Measurements from ENCODE around the gene C1QTNF6.

The C1QTNF6 gene

GRCh38 chr22:37153901-37154300 is 34.1 kb downstream of the C1QTNF6 start:
- in situ Hi-C loops (cut with MboI; ENCODE audit: low pct_unique_long_range_greater_than_20kb, low sequenced_read_pairs), result no loop called here

DNA sequence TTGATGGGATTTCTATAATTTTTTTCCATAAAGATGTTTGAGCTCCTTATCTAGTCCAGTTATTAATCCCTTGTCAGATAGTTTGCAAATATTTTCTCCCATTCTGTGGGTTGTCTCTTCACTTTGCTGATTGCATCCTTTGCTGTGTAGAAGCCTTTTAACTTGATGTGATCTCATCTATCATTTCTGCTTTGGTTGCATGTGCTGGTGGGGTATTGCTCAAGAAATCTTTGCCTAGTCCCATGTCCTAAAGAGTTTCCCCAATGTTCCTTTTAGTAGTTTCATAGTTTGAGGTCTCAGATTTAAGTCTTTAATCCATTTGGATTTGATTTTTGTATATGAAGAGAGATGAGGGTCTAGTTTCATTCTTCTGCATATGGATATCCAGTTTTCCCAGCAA is 36.6 kb downstream of the C1QTNF6 start:
- no peak for DNase-seq
- in situ Hi-C loops (cut with MboI; ENCODE audit: low pct_unique_long_range_greater_than_20kb, low sequenced_read_pairs), result no loop called here

More at GRCh38 chr22:37153901-37154300, 34.1 kb downstream of the C1QTNF6 start:
- DNase-seq, result no peak

DNA sequence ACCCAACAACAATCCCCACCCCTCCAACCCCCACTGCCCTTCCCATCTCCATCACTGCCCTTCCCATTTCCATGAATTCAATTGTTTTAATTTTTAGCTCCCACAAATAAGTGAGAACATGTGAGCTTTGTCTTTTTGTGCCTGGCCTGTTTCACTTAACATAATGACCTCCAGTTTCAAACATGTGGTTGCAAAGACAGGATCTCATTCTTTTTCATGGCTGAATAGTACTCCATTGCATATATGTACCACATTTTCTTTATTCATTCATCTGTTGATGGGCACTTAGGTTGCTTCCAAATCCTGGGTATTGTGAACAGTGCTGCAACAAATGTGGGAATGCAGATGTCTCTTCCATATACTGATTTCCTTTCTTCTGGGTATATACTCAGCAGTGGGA is 37.3 kb downstream of the C1QTNF6 start:
- in situ Hi-C loops (cut with MboI; ENCODE audit: low pct_unique_long_range_greater_than_20kb, low sequenced_read_pairs), result no loop called here
- no peak for DNase-seq

- in situ Hi-C loops (cut with MboI; ENCODE audit: low pct_unique_long_range_greater_than_20kb, low sequenced_read_pairs), result no loop called here
- no peak for DNase-seq
Observed at GRCh38 chr22:37148742-37149665, 39.0 kb downstream of the C1QTNF6 start.

DNA sequence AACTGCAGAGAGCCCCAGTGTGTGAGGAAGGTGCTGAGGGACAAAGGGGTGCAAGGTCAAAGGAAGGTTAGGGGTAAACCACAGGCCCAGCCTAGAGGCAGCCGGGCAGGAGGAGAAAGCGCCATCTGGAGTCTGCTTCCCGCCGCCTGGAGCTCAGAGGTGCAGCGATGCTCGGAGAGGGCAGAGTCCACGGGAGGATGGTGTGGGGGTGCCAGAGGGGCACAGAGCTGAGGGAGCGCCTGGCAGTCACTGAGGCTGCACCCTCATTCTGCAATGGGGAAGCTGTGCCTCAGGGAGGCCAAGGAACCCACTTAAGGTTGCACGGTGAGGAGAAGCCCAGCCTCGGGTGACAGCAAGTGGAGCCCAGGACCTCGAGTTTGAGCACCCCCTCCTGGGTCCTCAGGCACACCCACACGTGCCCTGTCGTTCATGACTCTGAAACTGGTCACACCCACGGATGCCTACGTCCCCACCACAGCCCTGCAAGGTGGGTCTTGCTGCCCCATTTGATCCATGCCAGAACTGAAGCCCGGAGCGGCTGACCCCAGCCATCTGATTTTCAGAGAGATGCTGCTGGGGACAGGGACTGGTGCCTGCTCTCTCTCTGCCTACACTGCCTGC is 39.9 kb downstream of the C1QTNF6 start:
- in situ Hi-C loops (cut with MboI; ENCODE audit: low pct_unique_long_range_greater_than_20kb, low sequenced_read_pairs), result no loop called here
- DNase-seq, result no peak

GRCh38 chr22:37147186-37147990 is 40.7 kb downstream of the C1QTNF6 start:
- no peak for DNase-seq

GRCh38 chr22:37146507-37147180 is 41.4 kb downstream of the C1QTNF6 start:
- in situ Hi-C loops (cut with MboI; ENCODE audit: low pct_unique_long_range_greater_than_20kb, low sequenced_read_pairs), result no loop called here
- DNase-seq, result no peak

More at GRCh38 chr22:37147186-37147990, 40.7 kb downstream of the C1QTNF6 start:
- in situ Hi-C loops (cut with MboI; ENCODE audit: low pct_unique_long_range_greater_than_20kb, low sequenced_read_pairs), result no loop called here

- in situ Hi-C loops (cut with MboI; ENCODE audit: low pct_unique_long_range_greater_than_20kb, low sequenced_read_pairs), result no loop called here
- DNase-seq, result no peak
Observed at GRCh38 chr22:37146051-37146385, 42.0 kb downstream of the C1QTNF6 start.

GRCh38 chr22:37145180-37146050 is 42.6 kb downstream of the C1QTNF6 start:
- DNase-seq, result no peak
- in situ Hi-C loops (cut with MboI; ENCODE audit: low pct_unique_long_range_greater_than_20kb, low sequenced_read_pairs), result no loop called here

DNA sequence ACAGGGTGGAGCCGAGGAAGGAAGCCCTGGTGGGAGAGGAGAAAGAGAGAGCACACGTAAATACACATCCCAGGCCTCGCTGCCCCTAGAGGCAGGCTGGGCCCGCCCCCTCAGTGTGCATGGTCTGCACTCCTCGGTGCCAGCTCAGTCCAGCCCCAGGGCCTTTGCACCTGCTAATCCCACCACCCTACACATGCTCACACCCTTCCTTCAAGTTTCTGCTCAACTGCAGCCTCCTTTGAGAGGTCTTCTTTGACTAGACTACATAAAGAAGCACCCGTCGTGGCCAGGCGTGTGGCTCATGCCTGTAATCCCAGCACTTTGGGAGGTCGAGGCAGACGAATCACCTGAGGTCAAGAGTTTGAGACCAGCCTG is 43.9 kb downstream of the C1QTNF6 start:
- in situ Hi-C loops (cut with MboI; ENCODE audit: low pct_unique_long_range_greater_than_20kb, low sequenced_read_pairs), result no loop called here
- DNase-seq, result no peak

DNA sequence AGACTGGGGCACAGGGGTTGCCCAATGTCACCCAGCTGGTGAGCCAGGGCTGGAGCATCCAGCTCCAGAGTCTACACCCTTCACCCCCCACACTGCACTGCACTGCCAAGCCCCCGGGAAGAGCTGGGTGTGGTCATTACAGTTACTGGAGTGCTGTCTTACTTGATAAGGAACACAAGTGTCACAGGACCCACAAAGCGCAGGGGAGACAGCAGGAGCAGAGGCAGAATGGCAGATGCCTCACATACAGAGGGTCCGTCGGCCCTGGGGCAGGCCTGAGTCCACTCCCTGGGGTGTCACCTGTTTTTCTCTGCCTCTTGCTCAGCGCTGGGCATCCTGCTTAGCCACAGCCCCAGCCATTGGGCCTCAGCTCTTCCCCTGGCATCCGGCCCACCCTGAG is 46.1 kb downstream of the C1QTNF6 start:
- DNase-seq, result no peak
- in situ Hi-C loops (cut with MboI; ENCODE audit: low pct_unique_long_range_greater_than_20kb, low sequenced_read_pairs), result no loop called here

GRCh38 chr22:37141476-37141875 is 46.6 kb downstream of the C1QTNF6 start:
- no peak for DNase-seq
- in situ Hi-C loops (cut with MboI; ENCODE audit: low pct_unique_long_range_greater_than_20kb, low sequenced_read_pairs), result no loop called here

GRCh38 chr22:37140686-37141323 is 47.2 kb downstream of the C1QTNF6 start:
- in situ Hi-C loops (cut with MboI; ENCODE audit: low pct_unique_long_range_greater_than_20kb, low sequenced_read_pairs), result no loop called here

DNA sequence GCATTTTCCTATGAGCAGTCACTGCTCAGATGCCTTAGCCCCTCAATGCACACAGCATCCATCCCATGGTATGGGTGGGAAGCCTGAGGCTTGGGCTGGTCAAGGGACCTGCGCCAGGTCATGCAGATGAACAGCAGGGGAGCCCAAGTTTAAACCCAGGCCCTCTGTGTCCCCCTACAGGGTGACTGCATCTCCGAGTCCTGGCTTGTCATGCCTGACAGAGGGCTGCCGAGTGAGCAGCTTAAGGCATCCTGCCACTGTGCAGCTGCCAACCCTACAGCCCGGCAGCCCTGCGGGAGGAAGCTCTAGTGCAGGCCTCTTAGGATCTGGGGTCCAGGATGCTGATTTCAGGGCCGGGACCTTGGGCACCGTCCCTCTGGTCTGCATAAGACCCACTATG is 48.3 kb downstream of the C1QTNF6 start:
- in situ Hi-C loops (cut with MboI; ENCODE audit: low pct_unique_long_range_greater_than_20kb, low sequenced_read_pairs), result no loop called here
- DNase-seq, result no peak

More at GRCh38 chr22:37140686-37141323, 47.2 kb downstream of the C1QTNF6 start:
- DNase-seq, result no peak

DNA sequence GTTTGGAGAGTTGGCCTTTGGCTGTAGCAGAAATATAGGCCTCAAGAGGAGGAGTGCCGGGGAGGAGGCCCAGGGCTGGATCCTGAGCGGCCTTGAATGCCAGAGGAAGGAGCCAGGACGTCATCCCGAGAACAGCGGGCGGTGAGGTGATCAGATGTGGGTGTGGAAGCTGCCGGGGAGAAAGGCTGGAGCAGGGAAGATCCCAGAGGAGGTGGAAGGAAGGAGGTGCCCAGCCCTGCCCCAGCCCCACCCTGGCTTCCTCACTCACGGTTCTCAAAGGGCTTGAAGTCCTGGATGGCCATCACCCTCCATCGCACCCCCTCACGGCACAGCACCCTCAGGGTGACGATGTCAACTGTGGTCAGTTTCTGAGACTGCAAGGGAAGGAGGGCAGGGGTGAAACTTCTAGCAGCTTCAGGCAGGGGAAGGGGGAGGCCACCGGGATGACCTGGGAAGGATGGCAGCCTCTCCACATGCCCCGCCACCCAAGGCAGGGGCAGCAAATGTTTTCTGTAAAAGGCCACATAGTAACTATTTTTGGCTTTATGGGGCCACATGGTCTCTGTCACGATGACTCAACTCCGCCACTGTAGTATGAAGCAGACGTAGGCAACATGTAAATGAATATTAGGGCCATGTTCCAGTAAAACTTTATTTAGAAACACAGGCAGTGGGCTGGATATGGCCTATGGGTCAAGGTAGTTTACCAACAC is 49.0 kb downstream of the C1QTNF6 start:
- no peak for DNase-seq
- in situ Hi-C loops (cut with MboI; ENCODE audit: low pct_unique_long_range_greater_than_20kb, low sequenced_read_pairs), result no loop called here

GRCh38 chr22:37137903-37138665 is 50.0 kb downstream of the C1QTNF6 start:
- in situ Hi-C loops (cut with MboI; ENCODE audit: low pct_unique_long_range_greater_than_20kb, low sequenced_read_pairs), result no loop called here
- no peak for DNase-seq

DNA sequence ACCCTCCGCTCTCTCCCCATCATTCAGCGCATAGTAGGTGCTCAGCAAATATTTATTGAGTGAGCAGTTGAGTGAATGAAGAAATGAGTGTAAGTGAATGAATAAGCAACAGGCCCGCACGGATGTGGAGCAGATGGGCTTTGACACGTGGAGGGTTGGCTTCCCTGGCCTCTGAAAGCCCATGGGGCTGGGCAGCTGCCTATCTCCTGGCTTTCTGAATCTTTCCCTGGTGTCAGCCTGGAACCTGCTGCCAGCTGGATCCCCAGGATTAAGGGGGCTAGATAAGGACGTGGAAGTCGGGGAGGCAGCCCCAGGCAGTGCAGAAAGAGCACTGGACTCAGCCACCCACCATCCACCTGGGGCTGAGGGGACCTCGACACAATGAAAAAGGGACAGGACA is 50.9 kb downstream of the C1QTNF6 start:
- DNase-seq, result no peak

More for the DNA sequence above, 50.9 kb downstream of the C1QTNF6 start:
- in situ Hi-C loops (cut with MboI; ENCODE audit: low pct_unique_long_range_greater_than_20kb, low sequenced_read_pairs), result no loop called here
